Activated CD8-positive, alpha-beta memory T cell treated with anti-CD3 and anti-CD28 coated beads, Interleukin-2, amount 50 U/mL, for 4 hours (primary cell): ENCODE results near the gene MMS22L.
A peak's percentile ranks its signal among the peaks of the same experiment; 100 is the strongest.
"Not testable (repeated sequence)": the region's sequence is repeated elsewhere in the genome, so short reads cannot be mapped to it uniquely, and the experiment has no call there.

ENCODE experiments used
- DNase-seq: peaks from one replicate; pipeline ENCODE4 v3.0.0-alpha.2; 2020

The MMS22L gene

GRCh38 chr6:97231911-97232310, 51.1 kb downstream of the MMS22L start:
- DNase-seq: no peak

GRCh38 chr6:97222903-97223302, 60.1 kb downstream of the MMS22L start:
- no peak for DNase-seq

- DNase-seq: no peak
Observed at GRCh38 chr6:97218912-97219311, 64.1 kb downstream of the MMS22L start.

GRCh38 chr6:97215157-97215769, 67.8 kb downstream of the MMS22L start:
- no peak for DNase-seq

GRCh38 chr6:97214671-97215070, 68.3 kb downstream of the MMS22L start:
- DNase-seq: no peak

- DNase-seq: no peak
Observed at GRCh38 chr6:97207383-97207782, 75.6 kb downstream of the MMS22L start.

GRCh38 chr6:97205966-97206365, 77.0 kb downstream of the MMS22L start:
- no peak for DNase-seq

- DNase-seq: no peak
Observed at GRCh38 chr6:97203343-97203742, 79.7 kb downstream of the MMS22L start.

- DNase-seq: no peak
Observed at GRCh38 chr6:97198046-97198565, 84.9 kb downstream of the MMS22L start.

GRCh38 chr6:97195117-97195516, 87.9 kb downstream of the MMS22L start:
- no peak for DNase-seq

- no peak for DNase-seq
Observed at GRCh38 chr6:97189767-97190166, 93.2 kb downstream of the MMS22L start.

GRCh38 chr6:97187951-97188350, 95.1 kb downstream of the MMS22L start:
- DNase-seq: no peak

- peak; percentile 61 for DNase-seq
Observed at GRCh38 chr6:97186416-97186999, 96.5 kb downstream of the MMS22L start.

GRCh38 chr6:97177905-97178304, 105.1 kb downstream of the MMS22L start:
- no peak for DNase-seq

GRCh38 chr6:97176468-97176867, 106.5 kb downstream of the MMS22L start:
- no peak for DNase-seq

GRCh38 chr6:97175806-97176205, 107.2 kb downstream of the MMS22L start:
- no peak for DNase-seq

GRCh38 chr6:97174471-97174870, 108.5 kb downstream of the MMS22L start:
- no peak for DNase-seq

- no peak for DNase-seq
Observed at GRCh38 chr6:97160280-97160679, 122.7 kb downstream of the MMS22L start.

GRCh38 chr6:97155447-97155846, 127.6 kb downstream of the MMS22L start:
- not testable (repeated sequence) for DNase-seq

- DNase-seq: no peak
Observed at GRCh38 chr6:97154015-97154414, 129.0 kb downstream of the MMS22L start.

- no peak for DNase-seq
Observed at GRCh38 chr6:97151601-97152000, 131.4 kb downstream of the MMS22L start.

GRCh38 chr6:97150932-97151331, 132.1 kb downstream of the MMS22L start:
- no peak for DNase-seq

- DNase-seq: no peak
Observed at GRCh38 chr6:97147421-97147820, 135.6 kb downstream of the MMS22L start.

GRCh38 chr6:97145691-97146090, 137.3 kb downstream of the MMS22L start:
- no peak for DNase-seq

GRCh38 chr6:97141756-97142155, 141.3 kb downstream of the MMS22L start:
- no peak for DNase-seq
